H1 (cell line): Measurements from ENCODE around the gene ALPL. TPM values are rescaled to one million over a fixed set of nuclear protein-coding genes. Genes with fewer than 3 reads are reported as not detected.

Source experiments
- EGR1 ChIP-seq: IDR thresholded peaks from 2 replicates; pipeline ENCODE4 v1.6.1; 2011; ENCODE audit warnings: low read depth, low read length, borderline replicate concordance
- MAX ChIP-seq: IDR thresholded peaks from 2 replicates; pipeline ENCODE4 v1.6.1; 2012; ENCODE audit warnings: inconsistent platforms
- polyA plus RNA-seq, 7 experiments: library from polyadenylated mRNA; depleted of rRNA in 3 of 7; stranded (reverse) in 5 of 7; unstranded in 2 of 7; fragments of >200 nt in 5 of 7; fragments of 200-250 nt in 2 of 7; gene quantifications; 1 replicate in 5 of 7; 2 replicates in 1 of 7; 4 replicates in 1 of 7; pipeline versions ENCODE4 v1.2.1 to v1.2.3, GENCODE V29; 2011 to 2013; ENCODE audit warnings: missing spikeins in 2 of 7, mixed read lengths in 2 of 7
- total RNA-seq: library from RNA; stranded (reverse); fragmentation: NEBNext Ultra II Directional; extraction: Animal tissue kit (Norgen Biotek cat#: 25700); gene quantifications from 2 replicates; pipeline ENCODE4 v1.2.1, GENCODE V29; 2021
- TF ChIP-seq, protein P1 (sequence below), 3 experiments: IDR thresholded peaks; 1 replicate in 2 of 3; 2 replicates in 1 of 3; pipeline versions ENCODE4 v1.5.1 to v1.6.1; 2011; ENCODE audit warnings: low read length in 3 of 3, mild to moderate bottlenecking in 3 of 3, inconsistent platforms in 2 of 3, low read depth in 1 of 3, moderate library complexity in 1 of 3; ENCODE audit not compliant: insufficient read depth in 1 of 3; ENCODE audit errors: control extremely low read depth in 1 of 3

ALPL gene
- total and polyA plus RNA-seq, 2 of the 8 experiments (the other 6 are each of a cell fraction or from before 2014, with no cell fraction given) = 175 to 362 TPM

GRCh38 chr1:21574466-21575151, 65.4 kb downstream of the ALPL start (continued):
- TF ChIP-seq, protein P1, sequence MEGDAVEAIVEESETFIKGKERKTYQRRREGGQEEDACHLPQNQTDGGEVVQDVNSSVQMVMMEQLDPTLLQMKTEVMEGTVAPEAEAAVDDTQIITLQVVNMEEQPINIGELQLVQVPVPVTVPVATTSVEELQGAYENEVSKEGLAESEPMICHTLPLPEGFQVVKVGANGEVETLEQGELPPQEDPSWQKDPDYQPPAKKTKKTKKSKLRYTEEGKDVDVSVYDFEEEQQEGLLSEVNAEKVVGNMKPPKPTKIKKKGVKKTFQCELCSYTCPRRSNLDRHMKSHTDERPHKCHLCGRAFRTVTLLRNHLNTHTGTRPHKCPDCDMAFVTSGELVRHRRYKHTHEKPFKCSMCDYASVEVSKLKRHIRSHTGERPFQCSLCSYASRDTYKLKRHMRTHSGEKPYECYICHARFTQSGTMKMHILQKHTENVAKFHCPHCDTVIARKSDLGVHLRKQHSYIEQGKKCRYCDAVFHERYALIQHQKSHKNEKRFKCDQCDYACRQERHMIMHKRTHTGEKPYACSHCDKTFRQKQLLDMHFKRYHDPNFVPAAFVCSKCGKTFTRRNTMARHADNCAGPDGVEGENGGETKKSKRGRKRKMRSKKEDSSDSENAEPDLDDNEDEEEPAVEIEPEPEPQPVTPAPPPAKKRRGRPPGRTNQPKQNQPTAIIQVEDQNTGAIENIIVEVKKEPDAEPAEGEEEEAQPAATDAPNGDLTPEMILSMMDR (IDR thresholded peaks at IDR 0.05; ENCODE audit: control extremely low read depth in 1 of 3, insufficient read depth in 1 of 3, low read depth in 1 of 3, low read length in 3 of 3) = peak in 1 of 3 experiments; percentile 10; a peak in 1 of 4 replicates
- no peak for TF ChIP-seq MAX
- peak; percentile 30; the same call in 1 of the 2 replicates for TF ChIP-seq EGR1
